ENCODE measurements around the gene KCNA10.

Gene KCNA10

GRCh38 chr1:110478886-110479285 is 40.1 kb downstream of the KCNA10 start:
- no peak for DNase-seq (ENCODE audit: low read depth, low spot score)
- no peak for TF ChIP-seq CTCF (IDR thresholded peaks at IDR 0.05; ENCODE audit: low read depth, low read length)
- in situ Hi-C loops (cut with HindIII; ENCODE audit: low sequenced_read_pairs) = no loop called here
- H3K4me3 ChIP-seq (ENCODE audit: low read depth, low read length) = no peak overlapping the region

DNA sequence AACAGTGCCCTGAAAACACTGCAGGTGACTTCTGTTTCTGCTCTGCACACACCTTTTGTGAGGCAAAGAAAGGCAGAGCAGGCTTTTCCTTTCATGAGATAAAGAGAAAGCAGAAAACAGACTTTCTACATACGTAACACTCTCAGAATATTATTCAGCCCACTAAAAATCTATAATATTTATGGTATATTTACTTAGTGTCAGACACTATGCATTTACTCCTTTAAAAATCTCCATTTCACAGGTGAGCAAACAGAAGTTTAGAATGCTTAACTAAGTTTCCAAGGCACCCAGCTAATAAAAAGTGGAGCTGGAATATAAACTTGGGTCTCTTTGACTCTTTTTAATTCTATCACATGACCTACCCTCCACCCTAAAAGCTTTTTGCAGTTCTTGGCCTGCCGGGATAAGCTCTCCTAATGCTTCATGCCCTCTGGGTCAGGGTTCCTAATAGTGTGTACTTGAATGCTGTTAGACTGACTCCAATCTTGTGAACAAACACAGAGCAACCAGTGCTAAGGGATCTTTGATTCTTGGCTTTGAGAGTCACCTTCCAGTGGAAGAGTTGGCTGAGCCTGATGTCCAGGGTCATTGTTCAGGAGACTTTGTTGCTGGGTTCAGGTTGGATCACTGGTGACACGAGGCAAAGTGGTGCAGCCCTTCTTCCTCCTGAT is 40.9 kb downstream of the KCNA10 start:
- no peak for TF ChIP-seq CTCF (IDR thresholded peaks at IDR 0.05; ENCODE audit: low read depth, low read length)
- in situ Hi-C loops (cut with HindIII; ENCODE audit: low sequenced_read_pairs) = no loop called here

DNA sequence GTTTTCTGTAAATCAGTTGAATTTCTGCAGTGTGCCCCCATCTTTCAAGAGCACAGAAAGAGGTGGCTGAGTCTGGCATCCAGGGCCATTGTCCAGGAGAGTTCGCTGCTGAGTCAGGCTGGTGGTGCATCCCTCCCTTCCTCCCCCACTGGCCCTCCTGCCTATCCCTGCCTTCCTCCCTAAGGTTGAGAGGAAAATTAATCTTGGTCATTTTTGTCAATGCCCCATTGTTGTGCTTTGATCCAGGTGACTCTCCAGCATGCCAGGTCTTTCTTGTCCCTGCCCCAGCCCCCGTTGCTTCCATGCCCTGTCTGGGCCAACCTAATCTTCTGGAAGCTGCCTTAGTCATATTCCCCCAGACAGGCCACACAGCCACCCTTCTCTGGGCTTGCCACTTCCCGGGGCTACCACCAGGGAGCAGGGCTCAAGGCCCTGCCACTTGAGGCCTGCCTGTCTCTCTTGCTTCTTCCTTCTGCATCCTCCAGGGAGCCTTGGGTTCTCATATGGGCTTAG is 41.5 kb downstream of the KCNA10 start:
- in situ Hi-C loops (cut with HindIII; ENCODE audit: low sequenced_read_pairs) = no loop called here
- peak; percentile 21 for TF ChIP-seq CTCF (IDR thresholded peaks at IDR 0.05; ENCODE audit: low read depth, low read length)
- no peak overlapping the region for H3K4me3 ChIP-seq (ENCODE audit: low read depth, low read length)
- DNase-seq (ENCODE audit: low read depth, low spot score) = no peak

More for the DNA sequence above, 40.9 kb downstream of the KCNA10 start:
- no peak overlapping the region for H3K4me3 ChIP-seq (ENCODE audit: low read depth, low read length)
- no peak for DNase-seq (ENCODE audit: low read depth, low spot score)

GRCh38 chr1:110477041-110477440 is 41.9 kb downstream of the KCNA10 start:
- in situ Hi-C loops (cut with HindIII; ENCODE audit: low sequenced_read_pairs) = no loop called here
- DNase-seq (ENCODE audit: low read depth, low spot score) = peak; percentile 22
- H3K4me3 ChIP-seq (ENCODE audit: low read depth, low read length) = no peak overlapping the region
- TF ChIP-seq CTCF (IDR thresholded peaks at IDR 0.05; ENCODE audit: low read depth, low read length) = no peak

GRCh38 chr1:110476028-110476765 is 42.8 kb downstream of the KCNA10 start:
- in situ Hi-C loops (cut with HindIII; ENCODE audit: low sequenced_read_pairs) = no loop called here
- no peak for TF ChIP-seq CTCF (IDR thresholded peaks at IDR 0.05; ENCODE audit: low read depth, low read length)
- H3K4me3 ChIP-seq (ENCODE audit: low read depth, low read length) = no peak overlapping the region

DNA sequence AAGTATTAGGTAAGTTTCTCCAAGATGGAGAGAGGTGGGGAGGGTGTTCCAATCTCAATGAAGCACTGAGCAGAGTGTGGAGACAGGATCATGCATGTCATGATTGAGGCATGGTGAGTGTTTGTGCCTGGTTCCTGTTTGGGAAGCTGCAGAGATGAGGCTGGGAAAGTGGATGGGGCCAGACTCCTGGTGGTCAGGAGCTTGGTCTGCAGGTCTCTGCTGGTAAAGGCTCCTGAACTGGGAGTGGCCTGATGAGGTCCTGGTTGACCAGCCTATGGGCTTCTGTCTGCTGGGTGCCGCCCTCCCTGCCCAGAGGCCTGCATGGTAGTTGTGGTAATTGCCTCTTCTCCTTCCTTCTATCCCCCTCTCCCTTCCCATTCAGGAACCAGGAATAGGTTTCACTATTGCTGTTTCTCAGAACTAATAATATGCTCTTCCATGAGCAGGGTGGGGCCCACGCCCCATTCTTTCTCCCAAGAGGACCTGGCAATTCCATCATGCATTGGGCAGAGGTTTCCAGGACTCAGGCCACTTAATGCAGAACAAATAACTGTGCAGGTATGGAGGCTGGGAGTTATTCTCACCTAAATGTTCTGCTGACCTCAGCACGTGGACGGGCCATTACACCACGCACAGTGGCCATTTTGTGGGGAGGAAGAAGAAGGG is 43.5 kb downstream of the KCNA10 start:
- in situ Hi-C loops (cut with HindIII; ENCODE audit: low sequenced_read_pairs) = no loop called here
- TF ChIP-seq CTCF (IDR thresholded peaks at IDR 0.05; ENCODE audit: low read depth, low read length) = no peak
- no peak overlapping the region for H3K4me3 ChIP-seq (ENCODE audit: low read depth, low read length)
- DNase-seq (ENCODE audit: low read depth, low spot score) = no peak

More at GRCh38 chr1:110476028-110476765, 42.8 kb downstream of the KCNA10 start:
- DNase-seq (ENCODE audit: low read depth, low spot score) = no peak
